CD4-positive, alpha-beta T cell (primary cell): ENCODE measurements around the gene FGFR1OP2. TPM values are rescaled to one million over a fixed set of nuclear protein-coding genes. Genes with fewer than 3 reads are reported as not detected.

Experiments
- ATAC-seq: fragments of 200-7000 bp; cut with Tn5 transposase; one replicate; pipeline ENCODE4 v1.10.0; 2022; ENCODE audit warnings: mild to moderate bottlenecking; ENCODE audit not compliant: poor library complexity
- CTCF ChIA-PET: fragments of 350-600 bp; sonication (Branson Sonifier 250); formaldehyde crosslinking; loops from one replicate; lab custom pipeline; 2021; ENCODE audit warnings: antibody characterized with exemption, inconsistent platforms; lab: Charles Lee
- POLR2A ChIA-PET: fragments of 350-600 bp; sonication (Branson Sonifier 250); formaldehyde crosslinking; loops from one replicate; lab custom pipeline; 2021; ENCODE audit warnings: antibody characterized with exemption, inconsistent platforms; lab: Charles Lee
- DNase-seq, 14 experiments: peaks; one replicate each; pipeline ENCODE4 v3.0.0-alpha.2; 2013 to 2020; ENCODE audit warnings: mixed read lengths in 2 of 14
- H3K27ac ChIP-seq, 2 donors: one replicate each; pipeline versions ENCODE4 v1.5.1 to v1.7.0; 2013; ENCODE audit warnings: low read length in 2 of 2, low read depth in 1 of 2, mild to moderate bottlenecking in 1 of 2
- H3K27me3 ChIP-seq, 2 experiments: 1 replicate in 1 of 2; 2 replicates in 1 of 2; pipeline versions ENCODE4 v1.6.1 to v1.7.0; 2013; ENCODE audit warnings: low read length in 2 of 2, control low read depth in 1 of 2, mild to moderate bottlenecking in 1 of 2, moderate library complexity in 1 of 2; ENCODE audit not compliant: insufficient read depth in 2 of 2, control insufficient read depth in 1 of 2
- H3K36me3 ChIP-seq: one replicate; pipeline ENCODE4 v1.6.1; 2013; ENCODE audit warnings: low read length, control low read depth; ENCODE audit not compliant: insufficient read depth
- H3K4me1 ChIP-seq: one replicate; pipeline ENCODE4 v1.6.1; 2013; ENCODE audit warnings: low read length, control low read depth; ENCODE audit not compliant: insufficient read depth
- H3K4me3 ChIP-seq: one replicate; pipeline ENCODE4 v1.5.1; 2013; ENCODE audit warnings: mild to moderate bottlenecking, low read length, moderate library complexity
- H3K9me3 ChIP-seq, 2 experiments: 1 replicate in 1 of 2; 2 replicates in 1 of 2; pipeline versions ENCODE4 v1.6.1 to v1.7.0; 2013; ENCODE audit warnings: low read length in 2 of 2, mild to moderate bottlenecking in 2 of 2, control low read depth in 1 of 2, moderate library complexity in 1 of 2; ENCODE audit not compliant: control insufficient read depth in 1 of 2, insufficient read depth in 1 of 2
- H3K27ac Mint-ChIP-seq: one replicate; pipeline ENCODE4 v1.8.0; 2020; ENCODE audit warnings: mixed read lengths
- H3K27me3 Mint-ChIP-seq: one replicate; pipeline ENCODE4 v1.8.0; 2021; ENCODE audit warnings: mixed read lengths
- H3K36me3 Mint-ChIP-seq: one replicate; pipeline ENCODE4 v1.8.0; 2021; ENCODE audit warnings: low read depth, mixed read lengths
- H3K4me1 Mint-ChIP-seq: one replicate; pipeline ENCODE4 v1.8.0; 2021; ENCODE audit warnings: low read depth, mixed read lengths
- H3K4me3 Mint-ChIP-seq: one replicate; pipeline ENCODE4 v1.8.0; 2020; ENCODE audit warnings: mild to moderate bottlenecking, mixed read lengths
- H3K9me3 Mint-ChIP-seq: one replicate; pipeline ENCODE4 v1.8.0; 2020; ENCODE audit warnings: mixed read lengths
- intact Hi-C, 2 experiments: fragments of 100-400 bp; cut with DNase I in 1 of 2; cut with micrococcal nuclease in 1 of 2; formaldehyde crosslinking; loops; one replicate each; pipeline versions ENCODE4 v1.15.1 to v1.9.0; 2023 to 2025; cut with DNase I, micrococcal nuclease
- total RNA-seq, 174 experiments: library from RNA in 2 of 174; stranded (reverse) in 2 of 174; gene quantifications; one replicate each; pipeline ENCODE4 v1.2.3 and lab custom pipeline; 2021 to 2026
- TF ChIP-seq, protein P1 (sequence below): fragments of 200-600 bp; IDR thresholded peaks from one replicate; pipeline ENCODE4 v1.8.0; 2022; ENCODE audit warnings: antibody characterized with exemption, mild to moderate bottlenecking

The FGFR1OP2 gene
- total RNA-seq, 2 experiments from 2014 or later: 44.8 to 46.8 TPM

DNA sequence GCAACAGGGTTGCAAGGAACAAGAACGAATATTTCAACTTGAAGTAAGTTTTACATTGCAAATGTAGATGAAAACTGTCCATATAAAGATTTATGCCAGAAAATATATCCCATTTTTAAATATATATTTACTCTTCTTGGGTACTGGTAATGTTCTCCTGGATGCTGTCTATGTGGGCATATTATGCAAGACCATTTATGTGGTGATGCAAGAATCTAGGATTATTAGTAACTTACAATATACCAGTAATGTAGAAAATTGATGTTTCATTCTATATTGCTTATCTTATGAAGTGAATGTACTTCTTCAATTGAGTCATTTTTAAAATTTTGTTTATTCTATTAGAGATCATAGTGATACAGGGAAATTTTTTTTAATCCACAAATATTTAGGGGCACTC, 25.1 kb downstream of the FGFR1OP2 start:
- CTCF ChIA-PET: no interaction called here
- intact Hi-C loops: no loop called here
- Histone ChIP-seq H3K4me1 (no peaks in the 10 kb centered on the region), H3K27ac (no peak overlapping the region), H3K9me3 (no peaks in the 10 kb centered on the region), H3K27me3 (no peaks in the 10 kb centered on the region), H3K36me3 (peaks cover 62% of the 10 kb centered on the region), H3K4me3 (no peak overlapping the region)
- Mint-ChIP-seq H3K4me3 (no peak overlapping the region), H3K36me3 (peaks cover 80% of the 10 kb centered on the region), H3K9me3 (no peaks in the 10 kb centered on the region), H3K27me3 (no peaks in the 10 kb centered on the region), H3K27ac (no peak overlapping the region), H3K4me1 (no peaks in the 10 kb centered on the region)
- DNase-seq: no peak
- POLR2A ChIA-PET: no interaction called here
- TF ChIP-seq, protein P1, sequence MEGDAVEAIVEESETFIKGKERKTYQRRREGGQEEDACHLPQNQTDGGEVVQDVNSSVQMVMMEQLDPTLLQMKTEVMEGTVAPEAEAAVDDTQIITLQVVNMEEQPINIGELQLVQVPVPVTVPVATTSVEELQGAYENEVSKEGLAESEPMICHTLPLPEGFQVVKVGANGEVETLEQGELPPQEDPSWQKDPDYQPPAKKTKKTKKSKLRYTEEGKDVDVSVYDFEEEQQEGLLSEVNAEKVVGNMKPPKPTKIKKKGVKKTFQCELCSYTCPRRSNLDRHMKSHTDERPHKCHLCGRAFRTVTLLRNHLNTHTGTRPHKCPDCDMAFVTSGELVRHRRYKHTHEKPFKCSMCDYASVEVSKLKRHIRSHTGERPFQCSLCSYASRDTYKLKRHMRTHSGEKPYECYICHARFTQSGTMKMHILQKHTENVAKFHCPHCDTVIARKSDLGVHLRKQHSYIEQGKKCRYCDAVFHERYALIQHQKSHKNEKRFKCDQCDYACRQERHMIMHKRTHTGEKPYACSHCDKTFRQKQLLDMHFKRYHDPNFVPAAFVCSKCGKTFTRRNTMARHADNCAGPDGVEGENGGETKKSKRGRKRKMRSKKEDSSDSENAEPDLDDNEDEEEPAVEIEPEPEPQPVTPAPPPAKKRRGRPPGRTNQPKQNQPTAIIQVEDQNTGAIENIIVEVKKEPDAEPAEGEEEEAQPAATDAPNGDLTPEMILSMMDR: no peak
- no peak for ATAC-seq

GRCh38 chr12:26966842-26967241, 28.6 kb downstream of the FGFR1OP2 start:
- Histone ChIP-seq H3K36me3 (peaks cover 39% of the 10 kb centered on the region), H3K9me3 (no peaks in the 10 kb centered on the region), H3K4me1 (peaks cover 4% of the 10 kb centered on the region), H3K4me3 (no peak overlapping the region), H3K27ac (no peak overlapping the region), H3K27me3 (no peaks in the 10 kb centered on the region)
- Mint-ChIP-seq H3K27ac (no peak overlapping the region), H3K27me3 (no peaks in the 10 kb centered on the region), H3K36me3 (peaks cover 61% of the 10 kb centered on the region), H3K4me1 (peaks cover 19% of the 10 kb centered on the region), H3K4me3 (no peak overlapping the region), H3K9me3 (no peaks in the 10 kb centered on the region)
- POLR2A ChIA-PET: no interaction called here
- DNase-seq (no peak), ATAC-seq (no peak)
- intact Hi-C loops: no loop called here
- TF ChIP-seq, protein P1: no peak
- CTCF ChIA-PET: no interaction called here

GRCh38 chr12:26970136-26970535, 31.9 kb downstream of the FGFR1OP2 start:
- no peaks in the 10 kb centered on the region for H3K27me3 ChIP-seq
- DNase-seq (no peak), ATAC-seq (no peak)
- ChIA-PET CTCF (interaction anchor here (0.6 kb wide), 1 partner anchor 44 kb away, joined by 3 read pairs; the partner anchor contains the start of gene TM7SF3), POLR2A (no interaction called here)
- peaks cover 4% of the 10 kb centered on the region for H3K4me1 ChIP-seq
- H3K27ac Mint-ChIP-seq: peak overlapping the region; percentile 55
- H3K9me3 ChIP-seq: no peaks in the 10 kb centered on the region
- no peaks in the 10 kb centered on the region for H3K27me3 Mint-ChIP-seq
- TF ChIP-seq, protein P1: no peak
- no peak overlapping the region for H3K4me3 Mint-ChIP-seq
- H3K4me3 ChIP-seq: no peak overlapping the region
- no peak overlapping the region for H3K27ac ChIP-seq
- H3K4me1 Mint-ChIP-seq: peaks cover 23% of the 10 kb centered on the region
- peaks cover 34% of the 10 kb centered on the region for H3K36me3 ChIP-seq
- H3K36me3 Mint-ChIP-seq: peaks cover 51% of the 10 kb centered on the region
- intact Hi-C loops: loop anchor here (5.0 kb wide), 2 partner anchors 33 to 42 kb away; partner anchors contain the start of genes TM7SF3 (in 2 of the 2), FGFR1OP2 (in 1 of the 2) and INTS13 (in 1 of the 2)
- H3K9me3 Mint-ChIP-seq: no peaks in the 10 kb centered on the region
